ENCODE measurements around the gene USP6.
"Not testable (repeated sequence)": the region's sequence is repeated elsewhere in the genome, so short reads cannot be mapped to it uniquely, and the experiment has no call there.

Gene USP6

DNA sequence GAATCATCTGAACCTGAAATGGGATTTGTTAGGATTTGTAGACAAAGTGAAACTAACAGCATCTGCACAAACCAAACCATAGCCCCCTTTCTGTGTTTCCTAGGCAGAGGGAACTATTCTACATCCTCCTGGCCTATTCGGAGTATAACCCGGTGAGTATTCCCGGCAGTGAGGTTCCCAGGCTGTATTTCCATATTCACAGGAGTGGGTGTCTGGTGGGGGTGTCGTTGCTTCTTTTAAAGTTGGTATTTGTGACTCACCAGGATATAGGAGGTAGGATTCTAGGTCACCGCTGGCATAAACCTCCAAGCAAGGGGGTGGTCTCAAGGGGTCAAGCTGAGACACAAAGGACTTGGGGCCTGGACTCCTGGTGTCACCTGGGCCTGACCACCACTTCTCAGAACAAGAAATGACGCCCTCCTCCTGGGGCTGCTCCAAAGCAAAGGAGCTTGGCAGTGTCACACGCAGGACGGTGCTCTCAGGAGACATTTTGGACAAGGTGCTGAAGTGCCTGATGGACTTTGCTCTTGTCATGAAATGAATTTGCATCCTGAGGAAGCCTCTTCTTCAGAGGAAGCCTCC lies 19.4 kb downstream of the USP6 start:
- not testable (repeated sequence) for H2AFZ ChIP-seq (ENCODE audit: low read length); H3K9me3 ChIP-seq (ENCODE audit: low read length); H3K9ac ChIP-seq (ENCODE audit: low read length); H3K4me3 ChIP-seq (ENCODE audit: low read depth, low read length, poor library complexity, severe bottlenecking); H3K79me2 ChIP-seq (ENCODE audit: insufficient read depth, low read length); H3K9me2 ChIP-seq (ENCODE audit: low read depth, low read length); H3K27ac ChIP-seq (ENCODE audit: low read depth, low read length, poor library complexity, severe bottlenecking); H4K20me1 ChIP-seq (ENCODE audit: insufficient read depth, low read length); H3K4me1 ChIP-seq (ENCODE audit: insufficient read depth, low read length, severe bottlenecking); H3K36me3 ChIP-seq (ENCODE audit: insufficient read depth, low read length); H3K27me3 ChIP-seq (ENCODE audit: insufficient read depth, low read length); H3K4me2 ChIP-seq (ENCODE audit: low read length); H3F3A ChIP-seq (ENCODE audit: insufficient read depth, low read length)

DNA sequence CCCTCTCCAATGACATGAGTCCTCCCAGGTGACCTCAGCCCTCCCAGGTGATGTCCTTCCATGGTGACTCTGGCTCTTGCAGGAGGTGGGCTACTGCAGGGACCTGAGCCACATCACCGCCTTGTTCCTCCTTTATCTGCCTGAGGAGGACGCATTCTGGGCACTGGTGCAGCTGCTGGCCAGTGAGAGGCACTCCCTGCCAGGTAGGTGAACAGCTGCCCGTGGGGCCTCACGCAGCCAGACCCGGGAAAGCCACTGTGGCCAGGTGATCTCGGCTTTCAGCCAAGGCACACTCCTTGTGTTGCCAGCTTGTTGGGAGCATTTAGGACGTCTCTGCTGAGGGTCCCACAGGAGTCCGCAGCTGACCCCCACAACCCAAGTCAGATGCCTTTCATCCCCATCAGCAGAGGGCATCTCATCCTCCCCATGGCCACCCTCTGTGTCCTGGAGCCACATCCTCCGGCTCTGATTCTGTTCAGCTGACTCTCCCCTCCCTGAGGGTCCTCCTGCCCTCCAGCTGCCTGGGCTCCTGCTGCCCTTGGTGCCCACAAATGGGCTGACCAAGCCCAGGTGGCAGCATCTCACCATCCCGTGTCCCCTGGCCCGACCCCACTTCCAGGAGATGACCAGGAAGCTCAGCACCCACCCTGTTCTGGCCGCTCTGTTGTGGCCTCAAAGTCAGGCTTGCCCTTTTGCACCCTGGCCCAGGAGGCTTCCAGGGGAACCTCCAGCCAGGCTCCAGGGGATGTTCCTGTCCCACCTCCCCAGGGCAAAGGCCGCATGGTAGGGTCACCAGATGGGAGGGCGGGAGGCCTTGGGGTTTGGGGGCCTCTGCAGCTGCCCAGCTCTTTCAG lies 20.1 kb downstream of the USP6 start:
- Histone ChIP-seq H2AFZ (ENCODE audit: low read length) (no peak overlapping the region), H3K36me3 (ENCODE audit: insufficient read depth, low read length) (no peaks in the 10 kb centered on the region), H3F3A (ENCODE audit: insufficient read depth, low read length) (no peaks in the 10 kb centered on the region), H3K4me2 (ENCODE audit: low read length) (no peak overlapping the region), H3K79me2 (ENCODE audit: insufficient read depth, low read length) (no peaks in the 10 kb centered on the region), H3K4me1 (ENCODE audit: insufficient read depth, low read length, severe bottlenecking) (no peaks in the 10 kb centered on the region), H3K27ac (ENCODE audit: low read depth, low read length, poor library complexity, severe bottlenecking) (no peak overlapping the region), H3K9me2 (ENCODE audit: low read depth, low read length) (no peaks in the 10 kb centered on the region), H4K20me1 (ENCODE audit: insufficient read depth, low read length) (no peaks in the 10 kb centered on the region), H3K9me3 (ENCODE audit: low read length) (no peaks in the 10 kb centered on the region), H3K9ac (ENCODE audit: low read length) (no peak overlapping the region), H3K27me3 (ENCODE audit: insufficient read depth, low read length) (0 out of 2 replicates have a peak, but pooled peaks cover 3% of the 10 kb centered on the region), H3K4me3 (ENCODE audit: low read depth, low read length, poor library complexity, severe bottlenecking) (no peak overlapping the region)
- TF ChIP-seq, protein P1, sequence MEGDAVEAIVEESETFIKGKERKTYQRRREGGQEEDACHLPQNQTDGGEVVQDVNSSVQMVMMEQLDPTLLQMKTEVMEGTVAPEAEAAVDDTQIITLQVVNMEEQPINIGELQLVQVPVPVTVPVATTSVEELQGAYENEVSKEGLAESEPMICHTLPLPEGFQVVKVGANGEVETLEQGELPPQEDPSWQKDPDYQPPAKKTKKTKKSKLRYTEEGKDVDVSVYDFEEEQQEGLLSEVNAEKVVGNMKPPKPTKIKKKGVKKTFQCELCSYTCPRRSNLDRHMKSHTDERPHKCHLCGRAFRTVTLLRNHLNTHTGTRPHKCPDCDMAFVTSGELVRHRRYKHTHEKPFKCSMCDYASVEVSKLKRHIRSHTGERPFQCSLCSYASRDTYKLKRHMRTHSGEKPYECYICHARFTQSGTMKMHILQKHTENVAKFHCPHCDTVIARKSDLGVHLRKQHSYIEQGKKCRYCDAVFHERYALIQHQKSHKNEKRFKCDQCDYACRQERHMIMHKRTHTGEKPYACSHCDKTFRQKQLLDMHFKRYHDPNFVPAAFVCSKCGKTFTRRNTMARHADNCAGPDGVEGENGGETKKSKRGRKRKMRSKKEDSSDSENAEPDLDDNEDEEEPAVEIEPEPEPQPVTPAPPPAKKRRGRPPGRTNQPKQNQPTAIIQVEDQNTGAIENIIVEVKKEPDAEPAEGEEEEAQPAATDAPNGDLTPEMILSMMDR (IDR thresholded peaks at IDR 0.05; ENCODE audit: low read length), result no peak
- no peak for TF ChIP-seq EZH2 (IDR thresholded peaks at IDR 0.05; ENCODE audit: borderline replicate concordance, low read length)

DNA sequence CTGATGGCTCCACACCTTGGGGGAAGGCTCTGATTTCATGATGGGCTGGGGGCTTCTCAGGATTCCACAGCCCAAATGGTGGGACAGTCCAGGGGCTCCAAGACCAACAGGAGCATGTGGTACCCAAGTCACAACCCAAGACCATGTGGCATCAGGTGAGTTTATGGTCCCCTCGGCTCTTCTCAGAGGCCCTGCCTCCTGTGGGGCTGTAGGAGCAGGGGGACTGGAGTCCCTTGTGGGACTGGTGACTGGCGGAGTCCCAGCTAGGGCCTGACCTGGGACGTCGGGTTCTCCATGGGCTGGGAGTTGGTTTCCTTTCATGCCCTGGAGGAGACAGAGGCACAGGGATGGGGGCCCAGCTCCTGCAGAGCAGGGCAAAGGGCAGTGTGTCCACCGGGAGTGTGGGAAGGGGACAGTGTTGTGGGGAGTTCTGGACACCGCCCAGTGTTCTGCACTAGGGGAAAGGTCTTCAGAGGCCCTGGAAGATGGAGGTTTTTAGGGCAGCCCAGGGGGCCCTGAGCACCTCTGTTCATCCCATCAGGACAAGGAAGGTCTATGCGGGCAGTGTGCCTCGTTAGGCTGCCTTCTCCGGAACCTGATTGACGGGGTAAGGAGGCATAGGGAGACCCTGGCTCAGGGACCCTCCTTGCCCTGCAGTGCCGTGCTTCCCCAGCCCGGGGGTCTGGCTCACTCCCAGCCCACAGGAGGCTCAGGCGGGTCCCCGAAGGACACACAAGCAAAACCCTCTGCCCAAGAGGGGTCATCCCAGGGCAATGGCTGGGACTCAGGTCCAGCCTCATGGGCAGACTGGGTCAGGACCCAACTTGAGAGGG lies 21.0 kb downstream of the USP6 start:
- H3K9me2 ChIP-seq (ENCODE audit: low read depth, low read length); H3K27me3 ChIP-seq (ENCODE audit: insufficient read depth, low read length); H2AFZ ChIP-seq (ENCODE audit: low read length): not testable (repeated sequence)

GRCh38 chr17:5137511-5138197 lies 21.8 kb downstream of the USP6 start:
- not testable (repeated sequence) for H3K9me2 ChIP-seq (ENCODE audit: low read depth, low read length); H3K4me2 ChIP-seq (ENCODE audit: low read length); H3K27ac ChIP-seq (ENCODE audit: low read depth, low read length, poor library complexity, severe bottlenecking); H3K9ac ChIP-seq (ENCODE audit: low read length); H4K20me1 ChIP-seq (ENCODE audit: insufficient read depth, low read length); H3K4me1 ChIP-seq (ENCODE audit: insufficient read depth, low read length, severe bottlenecking); H3K4me3 ChIP-seq (ENCODE audit: low read depth, low read length, poor library complexity, severe bottlenecking); H3K27me3 ChIP-seq (ENCODE audit: insufficient read depth, low read length); H2AFZ ChIP-seq (ENCODE audit: low read length); H3K36me3 ChIP-seq (ENCODE audit: insufficient read depth, low read length); H3K9me3 ChIP-seq (ENCODE audit: low read length); H3K79me2 ChIP-seq (ENCODE audit: insufficient read depth, low read length); H3F3A ChIP-seq (ENCODE audit: insufficient read depth, low read length)

More for the DNA sequence above, 21.0 kb downstream of the USP6 start:
- H3K9ac ChIP-seq (ENCODE audit: low read length); H3K4me2 ChIP-seq (ENCODE audit: low read length); H3K4me3 ChIP-seq (ENCODE audit: low read depth, low read length, poor library complexity, severe bottlenecking); H3K9me3 ChIP-seq (ENCODE audit: low read length); H3K36me3 ChIP-seq (ENCODE audit: insufficient read depth, low read length); H3K27ac ChIP-seq (ENCODE audit: low read depth, low read length, poor library complexity, severe bottlenecking); H4K20me1 ChIP-seq (ENCODE audit: insufficient read depth, low read length); H3K4me1 ChIP-seq (ENCODE audit: insufficient read depth, low read length, severe bottlenecking); H3F3A ChIP-seq (ENCODE audit: insufficient read depth, low read length); H3K79me2 ChIP-seq (ENCODE audit: insufficient read depth, low read length): not testable (repeated sequence)

DNA sequence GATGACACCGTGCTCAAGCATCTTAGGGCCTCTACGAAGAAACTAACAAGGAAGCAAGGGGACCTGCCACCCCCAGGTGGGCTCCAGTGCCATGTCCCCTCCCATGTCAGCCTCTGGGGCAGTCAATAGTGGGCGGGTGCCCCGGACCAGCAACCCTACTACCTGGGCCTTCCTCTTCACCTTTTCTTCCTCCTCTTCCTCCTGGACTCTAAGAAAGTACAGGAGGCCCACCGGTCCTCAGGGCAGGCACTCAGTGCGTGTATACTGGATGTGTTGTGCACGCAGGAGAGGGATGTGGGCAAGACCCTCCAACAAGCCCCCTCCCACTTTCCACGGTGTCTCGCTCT lies 22.3 kb downstream of the USP6 start:
- not testable (repeated sequence) for H3K4me3 ChIP-seq (ENCODE audit: low read depth, low read length, poor library complexity, severe bottlenecking); H3K9ac ChIP-seq (ENCODE audit: low read length); H3K4me1 ChIP-seq (ENCODE audit: insufficient read depth, low read length, severe bottlenecking); H3K27me3 ChIP-seq (ENCODE audit: insufficient read depth, low read length); H4K20me1 ChIP-seq (ENCODE audit: insufficient read depth, low read length); H3K79me2 ChIP-seq (ENCODE audit: insufficient read depth, low read length); H3F3A ChIP-seq (ENCODE audit: insufficient read depth, low read length); H3K9me3 ChIP-seq (ENCODE audit: low read length); H2AFZ ChIP-seq (ENCODE audit: low read length); H3K4me2 ChIP-seq (ENCODE audit: low read length); H3K36me3 ChIP-seq (ENCODE audit: insufficient read depth, low read length); H3K27ac ChIP-seq (ENCODE audit: low read depth, low read length, poor library complexity, severe bottlenecking); H3K9me2 ChIP-seq (ENCODE audit: low read depth, low read length)

All from OCI-LY1 (cell line).